ENCODE data around the gene BSND. TPM values are rescaled to one million over a fixed set of nuclear protein-coding genes. Genes with fewer than 3 reads are reported as not detected.
A peak's percentile ranks its signal among the peaks of the same experiment; 100 is the strongest.

The BSND gene
- total and polyA plus RNA-seq, 8 donors = not detected

DNA sequence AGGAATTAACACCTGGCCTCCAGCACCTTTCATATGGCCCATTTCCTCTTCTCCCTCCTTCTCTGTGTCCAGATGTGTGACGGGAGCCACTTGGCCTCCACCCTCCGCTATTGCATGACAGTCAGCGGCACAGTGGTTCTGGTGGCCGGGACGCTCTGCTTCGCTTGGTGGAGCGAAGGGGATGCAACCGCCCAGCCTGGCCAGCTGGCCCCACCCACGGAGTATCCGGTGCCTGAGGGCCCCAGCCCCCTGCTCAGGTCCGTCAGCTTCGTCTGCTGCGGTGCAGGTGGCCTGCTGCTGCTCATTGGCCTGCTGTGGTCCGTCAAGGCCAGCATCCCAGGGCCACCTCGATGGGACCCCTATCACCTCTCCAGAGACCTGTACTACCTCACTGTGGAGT lies 12.7 kb upstream of the BSND start:
- TF ChIP-seq POLR2AphosphoS5 (IDR thresholded peaks at IDR 0.05) = no peak
- TF ChIP-seq EP300 (IDR thresholded peaks at IDR 0.05) = no peak
- TF ChIP-seq, protein P1, sequence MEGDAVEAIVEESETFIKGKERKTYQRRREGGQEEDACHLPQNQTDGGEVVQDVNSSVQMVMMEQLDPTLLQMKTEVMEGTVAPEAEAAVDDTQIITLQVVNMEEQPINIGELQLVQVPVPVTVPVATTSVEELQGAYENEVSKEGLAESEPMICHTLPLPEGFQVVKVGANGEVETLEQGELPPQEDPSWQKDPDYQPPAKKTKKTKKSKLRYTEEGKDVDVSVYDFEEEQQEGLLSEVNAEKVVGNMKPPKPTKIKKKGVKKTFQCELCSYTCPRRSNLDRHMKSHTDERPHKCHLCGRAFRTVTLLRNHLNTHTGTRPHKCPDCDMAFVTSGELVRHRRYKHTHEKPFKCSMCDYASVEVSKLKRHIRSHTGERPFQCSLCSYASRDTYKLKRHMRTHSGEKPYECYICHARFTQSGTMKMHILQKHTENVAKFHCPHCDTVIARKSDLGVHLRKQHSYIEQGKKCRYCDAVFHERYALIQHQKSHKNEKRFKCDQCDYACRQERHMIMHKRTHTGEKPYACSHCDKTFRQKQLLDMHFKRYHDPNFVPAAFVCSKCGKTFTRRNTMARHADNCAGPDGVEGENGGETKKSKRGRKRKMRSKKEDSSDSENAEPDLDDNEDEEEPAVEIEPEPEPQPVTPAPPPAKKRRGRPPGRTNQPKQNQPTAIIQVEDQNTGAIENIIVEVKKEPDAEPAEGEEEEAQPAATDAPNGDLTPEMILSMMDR (IDR thresholded peaks at IDR 0.05) = no peak
- no peak for TF ChIP-seq POLR2A (IDR thresholded peaks at IDR 0.05)
- Histone ChIP-seq H3K4me1 (peaks cover 4 to 60% (median 21%) of the 10 kb centered on the region in 4 donors), H3K27ac (no peak overlapping the region), H3K36me3 (no peaks in the 10 kb centered on the region), H3K27me3 (peaks cover 0 to 18% (median under 1%) of the 10 kb centered on the region in 3 donors), H3K4me3 (no peak overlapping the region), H3K9me3 (no peaks in the 10 kb centered on the region)
- 85 to 92% (median 87%) methylated on average over 12 to 15 of the region's 15 CpGs for WGBS, 5 donors
- DNase-seq = no peak
- intact Hi-C loops (cut with DNase I; ENCODE audit: low total_unique reads) = no loop called here

DNA sequence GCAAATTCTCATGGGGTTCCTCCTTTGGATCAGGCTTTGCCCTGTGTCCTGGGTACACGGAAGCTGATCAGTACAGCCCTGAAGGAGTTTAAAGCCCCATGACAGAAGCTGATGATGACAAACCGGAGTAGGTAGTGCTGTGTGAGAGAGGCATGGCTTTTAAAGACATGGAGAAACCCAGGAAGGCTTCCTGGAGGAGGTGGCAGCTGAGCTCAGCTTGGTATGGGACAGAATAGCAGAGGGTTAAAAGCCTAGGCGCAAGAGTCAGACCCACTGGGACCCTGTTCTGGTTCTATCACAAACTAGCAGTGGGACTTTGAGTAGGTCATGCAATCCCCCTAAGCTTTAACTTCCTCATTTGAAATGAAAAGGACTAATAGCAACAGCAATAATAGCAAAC lies 12.2 kb upstream of the BSND start:
- no peak overlapping the region for H3K27ac ChIP-seq
- 89 to 94% (median 92%) methylated on average over 3 of the region's 3 CpGs for WGBS, 5 donors
- no peaks in the 10 kb centered on the region for H3K9me3 ChIP-seq
- intact Hi-C loops (cut with DNase I; ENCODE audit: low total_unique reads) = no loop called here
- no peak for TF ChIP-seq POLR2A (IDR thresholded peaks at IDR 0.05)
- no peak for TF ChIP-seq EP300 (IDR thresholded peaks at IDR 0.05)
- no peak for TF ChIP-seq POLR2AphosphoS5 (IDR thresholded peaks at IDR 0.05)
- TF ChIP-seq, protein P1 (IDR thresholded peaks at IDR 0.05) = no peak
- no peak overlapping the region for H3K4me3 ChIP-seq
- H3K36me3 ChIP-seq = no peaks in the 10 kb centered on the region
- H3K27me3 ChIP-seq = peaks cover 0 to 13% (median 0%) of the 10 kb centered on the region in 3 donors
- no peak for DNase-seq
- H3K4me1 ChIP-seq = peaks cover 4 to 56% (median 19%) of the 10 kb centered on the region in 4 donors

DNA sequence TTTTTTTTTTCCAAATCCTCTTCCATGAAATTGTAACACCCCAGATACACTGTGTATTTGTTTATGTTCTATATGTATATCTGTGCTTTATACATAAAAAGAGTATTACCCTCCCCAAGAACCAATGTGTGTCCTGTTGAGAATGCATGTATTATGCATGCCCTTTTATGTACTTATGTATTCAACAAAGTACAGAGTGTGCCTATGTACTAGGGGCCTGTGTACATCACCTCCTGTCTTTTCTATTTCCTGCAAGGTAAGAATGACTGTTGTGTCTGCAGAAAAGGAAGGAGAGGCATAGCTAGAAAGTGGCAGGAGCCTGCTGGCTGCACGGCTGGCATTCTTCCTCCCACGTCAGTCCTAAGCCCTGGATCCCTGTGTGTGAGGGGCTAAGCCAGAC lies 11.3 kb upstream of the BSND start:
- intact Hi-C loops (cut with DNase I; ENCODE audit: low total_unique reads) = no loop called here
- no peak for DNase-seq

DNA sequence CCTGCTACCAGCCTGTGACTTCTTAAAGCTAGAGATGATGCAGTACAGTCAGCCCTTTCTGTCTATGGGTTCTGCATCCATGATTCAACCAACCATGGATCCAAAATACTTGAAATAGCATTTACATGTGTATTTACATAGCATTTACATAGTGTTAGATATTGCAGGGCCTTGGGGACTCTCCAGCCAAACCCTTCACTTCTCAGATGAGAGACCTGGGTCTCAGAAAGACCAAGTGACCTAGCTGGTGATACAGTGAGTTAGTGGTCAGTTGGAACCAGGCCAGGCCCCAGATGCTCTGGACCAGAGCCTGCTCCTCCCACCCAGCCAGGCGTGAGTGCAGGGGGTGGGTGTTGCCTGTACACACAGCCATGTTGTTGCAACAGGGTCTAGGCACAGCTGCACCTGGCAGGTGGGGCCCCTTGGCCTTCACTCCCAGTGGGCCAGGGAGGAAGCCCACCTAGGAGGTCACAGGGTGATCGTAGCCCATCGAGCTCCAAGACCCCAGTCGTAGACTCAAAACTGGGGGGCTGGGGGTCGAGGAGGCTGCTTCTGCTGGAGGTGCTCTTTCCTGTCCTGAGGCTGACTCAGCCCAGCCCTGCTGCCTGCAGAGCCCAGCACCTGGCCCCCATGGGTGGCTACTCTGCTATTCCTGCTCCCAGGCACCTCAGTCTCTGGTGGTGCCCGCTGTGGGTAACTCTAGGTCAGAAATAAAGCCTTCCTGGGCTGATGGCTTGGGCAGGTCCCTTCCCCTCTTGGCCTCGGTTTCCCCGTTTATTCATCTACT lies 10.6 kb upstream of the BSND start:
- no peak overlapping the region for H3K4me3 ChIP-seq
- peaks cover 0 to 11% (median 0%) of the 10 kb centered on the region in 3 donors for H3K27me3 ChIP-seq
- TF ChIP-seq POLR2A (IDR thresholded peaks at IDR 0.05) (no peak), EP300 (IDR thresholded peaks at IDR 0.05) (no peak), POLR2AphosphoS5 (IDR thresholded peaks at IDR 0.05) (no peak)
- TF ChIP-seq, protein P1 (IDR thresholded peaks at IDR 0.05) = no peak
- peaks cover 4 to 41% (median 17%) of the 10 kb centered on the region in 4 donors for H3K4me1 ChIP-seq
- H3K9me3 ChIP-seq = no peaks in the 10 kb centered on the region
- H3K27ac ChIP-seq = peak overlapping the region in 2 of 5 donors; percentile 35 to 61
- peak in 1 of 2 donors; percentile 39 for DNase-seq
- WGBS, 5 donors = 81 to 87% (median 82%) methylated on average over 8 of the region's 8 CpGs
- intact Hi-C loops (cut with DNase I; ENCODE audit: low total_unique reads) = no loop called here
- no peaks in the 10 kb centered on the region for H3K36me3 ChIP-seq

More for the DNA sequence above, 11.3 kb upstream of the BSND start:
- no peak overlapping the region for H3K27ac ChIP-seq
- H3K4me3 ChIP-seq = no peak overlapping the region
- WGBS, 5 donors = 52 to 82% (median 74%) methylated on average over 2 of the region's 2 CpGs
- H3K9me3 ChIP-seq = no peaks in the 10 kb centered on the region
- no peaks in the 10 kb centered on the region for H3K36me3 ChIP-seq
- peaks cover 0 to 12% (median 0%) of the 10 kb centered on the region in 3 donors for H3K27me3 ChIP-seq
- H3K4me1 ChIP-seq = peaks cover 4 to 47% (median 17%) of the 10 kb centered on the region in 4 donors
- TF ChIP-seq POLR2A (IDR thresholded peaks at IDR 0.05) (no peak), EP300 (IDR thresholded peaks at IDR 0.05) (no peak), POLR2AphosphoS5 (IDR thresholded peaks at IDR 0.05) (no peak)
- TF ChIP-seq, protein P1 (IDR thresholded peaks at IDR 0.05) = no peak

Data from stomach (tissue), 9 donors.